HCT116 (cell line): ENCODE results near the gene VAMP1. TPM values are rescaled to one million over a fixed set of nuclear protein-coding genes. Genes with fewer than 3 reads are reported as not detected.

Experiments used
- ATAC-seq: fragments of 200-7000 bp; cut with Tn5 transposase; 2 replicates; pipeline ENCODE4 v1.9.1; 2020; ENCODE audit warnings: mild to moderate bottlenecking, moderate library complexity
- BruUV-seq: library from RNA; stranded (reverse); fragments of 400-500 nt; replicated peaks from 2 replicates; lab custom pipeline; 2021; lab: Mats Ljungman, UMichigan
- CTCF ChIA-PET: fragments of 300-600 bp; sonication (Branson Sonifier 250); formaldehyde crosslinking; loops from one replicate; lab custom pipeline; 2021; ENCODE audit warnings: antibody characterized with exemption; lab: Charles Lee
- POLR2A ChIA-PET: fragments of 300-600, 350-600 bp; sonication (Branson Sonifier 250); formaldehyde crosslinking; loops from one replicate; lab custom pipeline; 2021; ENCODE audit warnings: antibody characterized with exemption; lab: Charles Lee
- RAD21 ChIA-PET, 2 experiments: fragments of 300-600 bp; sonication (Branson Sonifier 250); formaldehyde crosslinking; loops; one replicate each; lab custom pipeline; 2023; ENCODE audit warnings: low total read pairs in 2 of 2; ENCODE audit not compliant: uncharacterized antibody in 2 of 2, unreplicated experiment in 2 of 2, low non-redundant PET in 1 of 2; lab: Charles Lee
- DNase-seq: peaks from one replicate; pipeline ENCODE4 v3.0.0-alpha.2; 2010; ENCODE audit warnings: low read depth, low spot score
- H2AFZ ChIP-seq: fragments of 200-600 bp; shearing (Covaris generic), sonication (generic); 2 replicates; pipeline ENCODE4 v1.6.1; 2017; ENCODE audit warnings: low read depth, mixed run types, mixed read lengths, antibody characterized with exemption, low read length; ENCODE audit not compliant: poor library complexity, severe bottlenecking
- H3K27ac ChIP-seq: 2 replicates; pipeline ENCODE4 v1.5.1; 2012; ENCODE audit warnings: low read depth, low read length
- H3K27me3 ChIP-seq: fragments of 200-600 bp; sonication (generic); 2 replicates; pipeline ENCODE4 v1.6.1; 2016; ENCODE audit warnings: mixed run types, low read length, mixed read lengths; ENCODE audit not compliant: insufficient read depth
- H3K36me3 ChIP-seq, 2 experiments: fragments of 200-500 bp in 1 of 2; fragments of 200-600 bp in 1 of 2; sonication (Bioruptor generic) in 1 of 2; sonication (generic) in 1 of 2; 2 replicates each; pipeline versions ENCODE4 v1.5.1 to v1.6.1; 2014 to 2016; ENCODE audit warnings: low read length in 2 of 2, inconsistent platforms in 1 of 2, mixed read lengths in 1 of 2, mixed run types in 1 of 2; ENCODE audit not compliant: insufficient read depth in 2 of 2, control insufficient read depth in 1 of 2
- H3K4me1 ChIP-seq, 2 experiments: fragments of 200-600 bp in 1 of 2; sonication (generic) in 1 of 2; 2 replicates each; pipeline versions ENCODE4 v1.5.1 to v1.6.1; 2012 to 2017; ENCODE audit warnings: low read length in 2 of 2, inconsistent platforms in 1 of 2, mild to moderate bottlenecking in 1 of 2, mixed read lengths in 1 of 2, mixed run types in 1 of 2, moderate library complexity in 1 of 2; ENCODE audit not compliant: insufficient read depth in 2 of 2, control insufficient read depth in 1 of 2
- H3K4me2 ChIP-seq: fragments of 200-600 bp; sonication (generic); 2 replicates; pipeline ENCODE4 v1.6.1; 2017; ENCODE audit warnings: mixed run types, low read length, mixed read lengths
- H3K4me3 ChIP-seq, 2 experiments: fragments of 200-600 bp in 1 of 2; sonication (generic) in 1 of 2; replicated peaks in 1 of 2; 2 replicates each; pipeline ENCODE4 v1.5.1; 2011 to 2016; ENCODE audit warnings: low read length in 2 of 2, control low read depth in 1 of 2, low read depth in 1 of 2, mild to moderate bottlenecking in 1 of 2, mixed read lengths in 1 of 2, mixed run types in 1 of 2
- H3K79me2 ChIP-seq: fragments of 200-600 bp; sonication (generic); 2 replicates; pipeline ENCODE4 v1.6.1; 2017; ENCODE audit warnings: mild to moderate bottlenecking, mixed run types, low read length, moderate library complexity, mixed read lengths; ENCODE audit not compliant: insufficient read depth
- H3K9ac ChIP-seq: fragments of 200-600 bp; sonication (generic); 2 replicates; pipeline ENCODE4 v1.6.1; 2016; ENCODE audit warnings: low read length, mixed read lengths
- H3K9me2 ChIP-seq: fragments of 200-600 bp; sonication (generic), shearing (Covaris generic); 2 replicates; pipeline ENCODE4 v1.6.1; 2017; ENCODE audit warnings: mixed run types, mild to moderate bottlenecking, moderate library complexity; ENCODE audit not compliant: insufficient read depth
- H3K9me3 ChIP-seq, 2 experiments: fragments of 200-500 bp in 1 of 2; fragments of 200-600 bp in 1 of 2; sonication (Bioruptor generic) in 1 of 2; sonication (generic) in 1 of 2; 2 replicates each; pipeline ENCODE4 v1.6.1; 2014 to 2017; ENCODE audit warnings: low read length in 2 of 2, mixed read lengths in 2 of 2, inconsistent platforms in 1 of 2, low read depth in 1 of 2, mild to moderate bottlenecking in 1 of 2, mixed run types in 1 of 2, moderate library complexity in 1 of 2; ENCODE audit not compliant: control insufficient read depth in 1 of 2, insufficient read depth in 1 of 2
- H4K20me1 ChIP-seq: fragments of 200-600 bp; sonication (generic), shearing (Covaris generic); 2 replicates; pipeline ENCODE4 v1.6.1; 2017; ENCODE audit warnings: mixed run types, mild to moderate bottlenecking, moderate library complexity; ENCODE audit not compliant: insufficient read depth
- CBX3 ChIP-seq: IDR thresholded peaks from 2 replicates; pipeline ENCODE4 v1.6.1; 2012; ENCODE audit warnings: low read depth
- ELF1 ChIP-seq: IDR thresholded peaks from 2 replicates; pipeline ENCODE4 v1.6.1; 2012; ENCODE audit warnings: low read depth, borderline replicate concordance
- EZH2phosphoT487 ChIP-seq: fragments of 200-600 bp; IDR thresholded peaks from 2 replicates; pipeline ENCODE4 v1.6.1; 2018; ENCODE audit warnings: antibody characterized with exemption, borderline replicate concordance
- JUND ChIP-seq: IDR thresholded peaks from 2 replicates; pipeline ENCODE4 v1.6.1; 2012
- POLR2AphosphoS5 ChIP-seq: IDR thresholded peaks from 2 replicates; pipeline ENCODE4 v1.6.1; 2011; ENCODE audit warnings: mild to moderate bottlenecking, low read depth, low read length, moderate library complexity
- RAD21 ChIP-seq: IDR thresholded peaks from 2 replicates; pipeline ENCODE4 v1.6.1; 2012; ENCODE audit warnings: low read depth, mild to moderate bottlenecking
- SIN3A ChIP-seq: IDR thresholded peaks from 2 replicates; pipeline ENCODE4 v1.6.1; 2012; ENCODE audit warnings: low read depth
- SP1 ChIP-seq: IDR thresholded peaks from 2 replicates; pipeline ENCODE4 v1.6.1; 2012; ENCODE audit warnings: low read depth
- SRF ChIP-seq: IDR thresholded peaks from 2 replicates; pipeline ENCODE4 v1.6.1; 2012; ENCODE audit warnings: low read depth
- TCF7L2 ChIP-seq: IDR thresholded peaks from 2 replicates; pipeline ENCODE4 v1.7.0; 2011; ENCODE audit warnings: borderline replicate concordance, inconsistent platforms; ENCODE audit not compliant: insufficient read depth, insufficient read length; ENCODE audit errors: extremely low read depth
- YY1 ChIP-seq: IDR thresholded peaks from 2 replicates; pipeline ENCODE4 v1.6.1; 2011; ENCODE audit warnings: low read length, low read depth, moderate library complexity, mild to moderate bottlenecking; ENCODE audit not compliant: insufficient replicate concordance; ENCODE audit errors: extremely low read depth
- ZBTB33 ChIP-seq: IDR thresholded peaks from 2 replicates; pipeline ENCODE4 v1.6.1; 2011; ENCODE audit warnings: mild to moderate bottlenecking, low read length, moderate library complexity; ENCODE audit not compliant: insufficient replicate concordance; ENCODE audit errors: extremely low read depth
- ZNF274 ChIP-seq: fragments of 200-500 bp; sonication (Bioruptor generic); IDR thresholded peaks from 2 replicates; pipeline ENCODE4 v1.6.1; 2014; ENCODE audit warnings: mild to moderate bottlenecking, low read depth, low read length, inconsistent platforms
- intact Hi-C: fragments of 100-400 bp; cut with micrococcal nuclease; formaldehyde crosslinking; loops from 2 replicates; pipeline ENCODE4 v1.10.0; 2022
- total RNA-seq: library from RNA; stranded (reverse); gene quantifications from one replicate; pipeline ENCODE4 v1.2.1, GENCODE V29; 2021; ENCODE audit not compliant: unreplicated experiment
- TF ChIP-seq, protein P1 (sequence below): IDR thresholded peaks from 2 replicates; pipeline ENCODE4 v1.6.1; 2012; ENCODE audit warnings: low read depth
- TF ChIP-seq, protein P2 (sequence below): IDR thresholded peaks from 2 replicates; pipeline ENCODE4 v1.6.1; 2012
- TF ChIP-seq, protein P3 (sequence below), 3 experiments: fragments of 200-600 bp in 1 of 3; sonication (generic) in 1 of 3; IDR thresholded peaks in 2 of 3; conservative IDR thresholded peaks in 1 of 3; 2 replicates each; pipeline ENCODE4 v1.5.1; 2012 to 2017; ENCODE audit warnings: low read depth in 2 of 3, low read length in 2 of 3, antibody characterized with exemption in 1 of 3, borderline replicate concordance in 1 of 3, control low read depth in 1 of 3, mild to moderate bottlenecking in 1 of 3, mixed read lengths in 1 of 3, mixed run types in 1 of 3, moderate library complexity in 1 of 3; ENCODE audit not compliant: insufficient read depth in 1 of 3
- TF ChIP-seq, protein P4 (sequence below): IDR thresholded peaks from 2 replicates; pipeline ENCODE4 v1.6.1; 2012

VAMP1 gene
- total RNA-seq, 1 experiment from 2014 or later: 12.1 TPM

GRCh38 chr12:6418796-6419195, 51.7 kb downstream of the VAMP1 start:
- Histone ChIP-seq H2AFZ (no peak overlapping the region), H4K20me1 (no peaks in the 10 kb centered on the region), H3K4me1 (peaks cover 0 to 9% of the 10 kb centered on the region in 2 experiments; a peak in 3 of 4 replicates), H3K27me3 (no peaks in the 10 kb centered on the region), H3K36me3 (peaks cover 0 to 7% of the 10 kb centered on the region in 2 experiments; a peak in 1 of 4 replicates), H3K27ac (no peak overlapping the region), H3K9me3 (no peaks in the 10 kb centered on the region), H3K4me2 (no peak overlapping the region), H3K79me2 (no peaks in the 10 kb centered on the region), H3K9ac (no peak overlapping the region), H3K9me2 (no peaks in the 10 kb centered on the region; the same call in 1 of the 2 replicates), H3K4me3 (no peak overlapping the region)
- TF ChIP-seq TCF7L2 (no peak), CBX3 (no peak), SP1 (no peak), ELF1 (no peak), EZH2phosphoT487 (no peak), SIN3A (no peak), JUND (no peak), ZNF274 (no peak), RAD21 (no peak), YY1 (no peak), ZBTB33 (no peak), POLR2AphosphoS5 (no peak), SRF (no peak)
- TF ChIP-seq, protein P1, sequence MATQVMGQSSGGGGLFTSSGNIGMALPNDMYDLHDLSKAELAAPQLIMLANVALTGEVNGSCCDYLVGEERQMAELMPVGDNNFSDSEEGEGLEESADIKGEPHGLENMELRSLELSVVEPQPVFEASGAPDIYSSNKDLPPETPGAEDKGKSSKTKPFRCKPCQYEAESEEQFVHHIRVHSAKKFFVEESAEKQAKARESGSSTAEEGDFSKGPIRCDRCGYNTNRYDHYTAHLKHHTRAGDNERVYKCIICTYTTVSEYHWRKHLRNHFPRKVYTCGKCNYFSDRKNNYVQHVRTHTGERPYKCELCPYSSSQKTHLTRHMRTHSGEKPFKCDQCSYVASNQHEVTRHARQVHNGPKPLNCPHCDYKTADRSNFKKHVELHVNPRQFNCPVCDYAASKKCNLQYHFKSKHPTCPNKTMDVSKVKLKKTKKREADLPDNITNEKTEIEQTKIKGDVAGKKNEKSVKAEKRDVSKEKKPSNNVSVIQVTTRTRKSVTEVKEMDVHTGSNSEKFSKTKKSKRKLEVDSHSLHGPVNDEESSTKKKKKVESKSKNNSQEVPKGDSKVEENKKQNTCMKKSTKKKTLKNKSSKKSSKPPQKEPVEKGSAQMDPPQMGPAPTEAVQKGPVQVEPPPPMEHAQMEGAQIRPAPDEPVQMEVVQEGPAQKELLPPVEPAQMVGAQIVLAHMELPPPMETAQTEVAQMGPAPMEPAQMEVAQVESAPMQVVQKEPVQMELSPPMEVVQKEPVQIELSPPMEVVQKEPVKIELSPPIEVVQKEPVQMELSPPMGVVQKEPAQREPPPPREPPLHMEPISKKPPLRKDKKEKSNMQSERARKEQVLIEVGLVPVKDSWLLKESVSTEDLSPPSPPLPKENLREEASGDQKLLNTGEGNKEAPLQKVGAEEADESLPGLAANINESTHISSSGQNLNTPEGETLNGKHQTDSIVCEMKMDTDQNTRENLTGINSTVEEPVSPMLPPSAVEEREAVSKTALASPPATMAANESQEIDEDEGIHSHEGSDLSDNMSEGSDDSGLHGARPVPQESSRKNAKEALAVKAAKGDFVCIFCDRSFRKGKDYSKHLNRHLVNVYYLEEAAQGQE: no peak
- TF ChIP-seq, protein P2, sequence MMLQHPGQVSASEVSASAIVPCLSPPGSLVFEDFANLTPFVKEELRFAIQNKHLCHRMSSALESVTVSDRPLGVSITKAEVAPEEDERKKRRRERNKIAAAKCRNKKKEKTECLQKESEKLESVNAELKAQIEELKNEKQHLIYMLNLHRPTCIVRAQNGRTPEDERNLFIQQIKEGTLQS: no peak
- TF ChIP-seq, protein P3, sequence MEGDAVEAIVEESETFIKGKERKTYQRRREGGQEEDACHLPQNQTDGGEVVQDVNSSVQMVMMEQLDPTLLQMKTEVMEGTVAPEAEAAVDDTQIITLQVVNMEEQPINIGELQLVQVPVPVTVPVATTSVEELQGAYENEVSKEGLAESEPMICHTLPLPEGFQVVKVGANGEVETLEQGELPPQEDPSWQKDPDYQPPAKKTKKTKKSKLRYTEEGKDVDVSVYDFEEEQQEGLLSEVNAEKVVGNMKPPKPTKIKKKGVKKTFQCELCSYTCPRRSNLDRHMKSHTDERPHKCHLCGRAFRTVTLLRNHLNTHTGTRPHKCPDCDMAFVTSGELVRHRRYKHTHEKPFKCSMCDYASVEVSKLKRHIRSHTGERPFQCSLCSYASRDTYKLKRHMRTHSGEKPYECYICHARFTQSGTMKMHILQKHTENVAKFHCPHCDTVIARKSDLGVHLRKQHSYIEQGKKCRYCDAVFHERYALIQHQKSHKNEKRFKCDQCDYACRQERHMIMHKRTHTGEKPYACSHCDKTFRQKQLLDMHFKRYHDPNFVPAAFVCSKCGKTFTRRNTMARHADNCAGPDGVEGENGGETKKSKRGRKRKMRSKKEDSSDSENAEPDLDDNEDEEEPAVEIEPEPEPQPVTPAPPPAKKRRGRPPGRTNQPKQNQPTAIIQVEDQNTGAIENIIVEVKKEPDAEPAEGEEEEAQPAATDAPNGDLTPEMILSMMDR (IDR thresholded peaks at IDR 0.05 in 2 of 3, conservative IDR thresholded peaks at IDR 0.05 in 1 of 3; ENCODE audit: borderline replicate concordance in 1 of 3, insufficient read depth in 1 of 3, low read depth in 2 of 3, low read length in 2 of 3): no peak
- TF ChIP-seq, protein P4, sequence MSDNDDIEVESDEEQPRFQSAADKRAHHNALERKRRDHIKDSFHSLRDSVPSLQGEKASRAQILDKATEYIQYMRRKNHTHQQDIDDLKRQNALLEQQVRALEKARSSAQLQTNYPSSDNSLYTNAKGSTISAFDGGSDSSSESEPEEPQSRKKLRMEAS: no peak
- POLR2A ChIA-PET: no interaction called here
- intact Hi-C loops: no loop called here
- RAD21 ChIA-PET: no interaction called here
- DNase-seq (no peak), ATAC-seq (no peak)
- CTCF ChIA-PET: no interaction called here
- no TSS peak for BruUV-seq
